MG63 (cell line): Measurements from ENCODE around the gene GNB1L. TPM values are rescaled to one million over a fixed set of nuclear protein-coding genes. Genes with fewer than 3 reads are reported as not detected.
A peak's percentile ranks its signal among the peaks of the same experiment; 100 is the strongest.

Experiments
- DNase-seq: peaks from one replicate; pipeline ENCODE4 v3.0.0-alpha.2; 2020
- H3K27me3 ChIP-seq: fragments of 250-450 bp; sonication (Bioruptor Pico); 2 replicates; pipeline ENCODE4 v1.5.1; 2020; ENCODE audit warnings: mild to moderate bottlenecking, moderate library complexity
- H3K36me3 ChIP-seq: fragments of 250-450 bp; sonication (Bioruptor Pico); 2 replicates; pipeline ENCODE4 v1.5.1; 2020; ENCODE audit warnings: mild to moderate bottlenecking, moderate library complexity
- H3K4me3 ChIP-seq: fragments of 250-450 bp; sonication (Bioruptor Pico); 2 replicates; pipeline ENCODE4 v1.5.1; 2020; ENCODE audit warnings: mild to moderate bottlenecking, moderate library complexity
- H3K9me3 ChIP-seq: fragments of 250-450 bp; sonication (Bioruptor Pico); 2 replicates; pipeline ENCODE4 v1.5.1; 2020; ENCODE audit warnings: mild to moderate bottlenecking, moderate library complexity
- total RNA-seq: library from RNA; depleted of rRNA; stranded (reverse); fragments of >200 nt; shearing (Covaris generic); gene quantifications from 2 replicates; pipeline ENCODE4 v1.2.3, GENCODE V29; 2014; ENCODE audit warnings: low replicate concordance

The GNB1L gene
- total RNA-seq, 1 experiment from 2014 or later, result 25.2 TPM

DNA sequence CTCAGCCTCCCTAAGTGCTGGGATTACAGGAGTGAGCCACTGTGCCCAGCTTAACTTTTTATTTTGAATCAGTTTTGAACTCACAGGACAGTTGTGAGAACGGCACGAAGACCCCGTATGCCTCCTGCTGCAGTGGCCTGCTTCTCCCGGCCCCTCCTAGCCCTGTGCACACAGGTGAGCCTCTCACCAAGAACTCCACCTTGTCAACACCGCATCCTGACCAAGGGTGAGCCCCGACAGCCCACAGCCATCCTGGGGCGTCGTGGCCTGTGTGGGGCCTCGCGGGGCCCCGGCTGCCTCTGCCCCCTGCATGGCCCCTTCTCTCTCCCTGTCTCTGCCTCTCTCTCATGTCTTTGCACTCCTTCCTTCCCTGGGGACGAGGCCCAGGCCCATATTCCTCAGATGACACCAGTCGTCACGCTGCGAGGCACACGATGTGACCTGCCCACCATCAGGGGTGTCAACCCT is 38.8 kb downstream of the GNB1L start:
- Histone ChIP-seq H3K36me3 (no peaks in the 10 kb centered on the region), H3K27me3 (no peaks in the 10 kb centered on the region), H3K9me3 (no peaks in the 10 kb centered on the region), H3K4me3 (no peak overlapping the region)
- no peak for DNase-seq

GRCh38 chr22:19815093-19815822 is 39.4 kb downstream of the GNB1L start:
- no peak for DNase-seq
- no peaks in the 10 kb centered on the region for H3K9me3 ChIP-seq

DNA sequence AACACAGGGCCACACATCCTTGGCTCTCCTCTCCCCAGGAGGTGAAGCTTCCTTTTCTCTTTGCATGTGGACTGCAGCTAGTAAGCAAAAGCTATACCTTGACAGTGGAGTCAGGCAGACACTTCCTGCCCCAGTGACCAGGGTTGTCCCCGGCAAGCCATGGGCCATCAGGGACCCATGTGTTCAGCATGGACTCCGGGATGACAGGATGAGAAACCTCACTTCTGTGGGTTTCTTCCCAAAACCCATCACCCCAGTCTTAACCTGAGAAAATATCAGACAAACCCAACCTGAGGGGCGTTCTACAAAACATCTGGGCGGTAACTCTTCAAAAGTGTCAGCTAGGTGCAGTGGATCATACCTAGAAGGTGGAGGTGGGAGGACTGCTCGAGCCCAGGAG is 40.2 kb downstream of the GNB1L start:
- no peak for DNase-seq
- no peaks in the 10 kb centered on the region for H3K36me3 ChIP-seq
- no peaks in the 10 kb centered on the region for H3K27me3 ChIP-seq
- no peaks in the 10 kb centered on the region for H3K9me3 ChIP-seq
- H3K4me3 ChIP-seq, result no peak overlapping the region

More at GRCh38 chr22:19815093-19815822, 39.4 kb downstream of the GNB1L start:
- no peak overlapping the region for H3K4me3 ChIP-seq
- no peaks in the 10 kb centered on the region for H3K36me3 ChIP-seq
- no peaks in the 10 kb centered on the region for H3K27me3 ChIP-seq

DNA sequence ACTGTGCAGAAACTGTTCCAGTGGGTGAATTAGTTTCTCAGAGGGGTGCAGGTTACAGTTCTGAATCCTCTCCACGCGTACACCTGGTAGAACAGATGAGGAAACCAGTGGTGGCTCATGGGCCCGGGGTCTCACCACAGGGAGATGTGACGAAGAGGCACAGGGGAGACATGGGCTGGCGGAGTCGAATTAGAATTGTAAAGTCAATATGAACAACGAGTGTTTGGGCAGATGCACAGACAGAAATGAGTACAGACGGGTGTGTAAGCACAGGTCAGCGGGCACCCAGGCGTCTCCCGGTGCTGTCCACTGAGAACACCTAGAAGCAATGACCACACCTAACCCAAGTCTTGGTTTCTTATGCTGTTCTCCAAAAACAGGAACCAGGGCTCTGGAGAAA is 41.8 kb downstream of the GNB1L start:
- Histone ChIP-seq H3K4me3 (no peak overlapping the region), H3K36me3 (no peaks in the 10 kb centered on the region), H3K9me3 (no peaks in the 10 kb centered on the region), H3K27me3 (no peaks in the 10 kb centered on the region)
- DNase-seq, result no peak

DNA sequence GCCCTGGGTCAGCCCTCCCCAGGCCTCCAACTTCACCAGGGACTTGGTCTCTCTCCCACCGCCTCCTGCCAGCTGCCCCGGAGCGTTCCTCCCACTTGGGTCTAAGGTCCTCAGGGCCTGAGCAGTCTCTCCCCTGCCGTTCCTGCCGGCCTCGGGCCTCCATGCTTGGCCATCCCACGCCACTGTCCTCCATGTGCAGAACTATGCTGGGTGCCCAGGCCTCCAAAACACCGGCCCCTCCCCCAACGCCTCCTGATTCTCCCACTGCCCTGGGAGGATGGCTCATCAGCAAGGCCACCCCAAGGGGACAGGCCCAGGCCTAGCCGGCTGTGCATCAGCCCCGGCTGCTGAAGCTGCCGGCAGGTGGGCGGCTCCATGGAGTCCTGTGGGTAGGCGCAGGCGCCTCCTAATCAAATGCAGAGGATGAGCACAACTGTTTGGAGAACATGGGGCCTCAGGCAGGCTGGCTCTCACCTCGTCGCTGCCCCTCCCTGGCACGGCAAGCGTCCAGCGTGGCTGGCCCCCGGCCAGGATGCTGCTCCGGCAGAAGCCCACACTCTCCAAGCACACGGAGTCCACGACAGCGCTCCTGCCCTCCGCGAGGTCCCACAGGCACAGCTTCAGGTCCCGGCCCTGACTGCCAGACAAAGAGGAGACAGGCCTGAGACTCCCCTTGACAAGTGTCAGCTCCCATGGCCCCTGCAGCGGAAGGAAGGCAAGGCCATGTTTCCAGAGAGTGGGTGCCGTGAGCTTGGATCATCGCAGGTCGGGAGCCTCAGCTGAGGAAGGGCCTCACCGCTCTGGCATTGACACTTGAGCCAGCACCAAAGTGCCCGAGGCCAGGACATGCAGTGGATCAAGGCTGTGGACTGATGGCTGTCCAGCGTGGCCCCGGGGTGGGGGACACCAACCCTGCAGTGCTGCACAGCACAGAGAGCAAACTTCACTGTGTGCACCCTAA is 42.6 kb downstream of the GNB1L start:
- DNase-seq, result no peak
- H3K4me3 ChIP-seq, result no peak overlapping the region
- H3K9me3 ChIP-seq, result no peaks in the 10 kb centered on the region
- H3K36me3 ChIP-seq, result no peaks in the 10 kb centered on the region
- H3K27me3 ChIP-seq, result no peaks in the 10 kb centered on the region

DNA sequence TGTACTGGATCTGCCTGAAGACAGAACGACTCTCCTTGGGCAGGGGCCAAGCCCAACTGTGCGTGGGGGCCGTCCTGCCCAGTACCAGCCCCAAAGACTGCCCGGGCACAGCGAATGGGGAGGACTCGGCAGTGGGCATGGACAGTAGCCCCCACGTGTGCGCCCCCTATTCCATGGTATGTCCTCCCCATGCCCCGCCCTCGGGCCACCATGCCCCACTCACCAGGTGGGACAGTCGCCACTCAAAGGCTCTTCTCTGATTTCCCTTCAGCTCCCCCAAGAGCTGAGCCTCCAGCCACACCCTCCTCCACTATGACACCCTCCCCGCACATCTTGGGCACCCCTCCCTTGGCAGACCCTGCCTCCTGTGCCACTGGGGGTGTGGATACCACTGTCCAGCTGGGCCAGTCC is 43.5 kb downstream of the GNB1L start:
- DNase-seq, result no peak
- Histone ChIP-seq H3K27me3 (no peaks in the 10 kb centered on the region), H3K9me3 (no peaks in the 10 kb centered on the region), H3K36me3 (no peaks in the 10 kb centered on the region), H3K4me3 (no peak overlapping the region)

DNA sequence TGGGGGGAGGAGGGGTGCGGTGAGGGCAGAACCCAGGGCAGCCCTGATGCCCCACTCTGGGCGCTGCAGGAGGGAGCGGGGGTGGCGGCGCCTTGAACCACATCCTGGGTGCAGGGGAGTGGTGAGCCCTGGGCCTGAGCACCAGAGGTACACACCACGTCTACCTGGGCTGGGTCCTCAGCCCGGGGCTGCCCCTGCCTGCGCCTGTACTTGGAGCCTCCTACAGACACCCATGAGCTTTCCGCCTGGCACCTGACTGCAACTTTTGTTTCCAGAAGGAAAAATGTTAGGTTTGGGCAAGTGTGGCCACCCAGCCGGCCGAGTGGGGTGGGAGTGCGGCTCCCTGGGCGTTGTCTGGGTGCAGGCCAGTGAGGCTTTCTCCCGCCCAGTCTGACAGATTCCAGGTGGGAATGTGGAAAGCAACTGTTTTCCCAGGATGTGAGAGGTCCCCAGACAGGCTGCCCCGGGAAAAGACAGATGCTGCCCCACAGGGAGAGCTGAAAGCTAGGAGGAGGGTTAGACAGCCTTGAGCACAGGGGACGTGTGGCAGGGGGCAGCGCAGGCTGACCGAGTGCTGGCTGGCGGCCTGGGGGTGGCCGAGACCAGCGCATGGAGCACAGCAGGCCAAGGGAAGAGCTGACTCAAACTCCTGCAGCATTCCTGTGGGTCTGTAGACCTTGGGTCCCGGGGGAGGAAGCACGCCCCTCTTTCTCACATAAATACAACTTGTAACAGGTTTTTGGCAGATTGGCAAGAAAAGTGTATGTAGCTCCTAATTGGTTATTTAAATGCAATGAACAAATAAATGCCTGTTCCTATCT is 44.1 kb downstream of the GNB1L start:
- H3K4me3 ChIP-seq, result no peak overlapping the region
- H3K9me3 ChIP-seq, result no peaks in the 10 kb centered on the region
- H3K27me3 ChIP-seq, result no peaks in the 10 kb centered on the region
- DNase-seq, result no peak
- H3K36me3 ChIP-seq, result no peaks in the 10 kb centered on the region

- no peaks in the 10 kb centered on the region for H3K36me3 ChIP-seq
- H3K9me3 ChIP-seq, result no peaks in the 10 kb centered on the region
- H3K27me3 ChIP-seq, result no peaks in the 10 kb centered on the region
- no peak for DNase-seq
- H3K4me3 ChIP-seq, result no peak overlapping the region
These were observed 44.9 kb downstream of the GNB1L start for GRCh38 chr22:19809741-19810140.

- no peaks in the 10 kb centered on the region for H3K36me3 ChIP-seq
- DNase-seq, result no peak
- H3K4me3 ChIP-seq, result no peak overlapping the region
- no peaks in the 10 kb centered on the region for H3K9me3 ChIP-seq
- H3K27me3 ChIP-seq, result no peaks in the 10 kb centered on the region
These were observed 45.7 kb downstream of the GNB1L start for GRCh38 chr22:19808873-19809478.

- no peaks in the 10 kb centered on the region for H3K36me3 ChIP-seq
- H3K4me3 ChIP-seq, result no peak overlapping the region
- no peaks in the 10 kb centered on the region for H3K9me3 ChIP-seq
- DNase-seq, result no peak
- no peaks in the 10 kb centered on the region for H3K27me3 ChIP-seq
These were observed 46.5 kb downstream of the GNB1L start for GRCh38 chr22:19807914-19808872.

- H3K9me3 ChIP-seq, result no peaks in the 10 kb centered on the region
- no peaks in the 10 kb centered on the region for H3K27me3 ChIP-seq
- no peak overlapping the region for H3K4me3 ChIP-seq
- no peaks in the 10 kb centered on the region for H3K36me3 ChIP-seq
- DNase-seq, result no peak
These were observed 47.3 kb downstream of the GNB1L start for GRCh38 chr22:19807161-19807913.

DNA sequence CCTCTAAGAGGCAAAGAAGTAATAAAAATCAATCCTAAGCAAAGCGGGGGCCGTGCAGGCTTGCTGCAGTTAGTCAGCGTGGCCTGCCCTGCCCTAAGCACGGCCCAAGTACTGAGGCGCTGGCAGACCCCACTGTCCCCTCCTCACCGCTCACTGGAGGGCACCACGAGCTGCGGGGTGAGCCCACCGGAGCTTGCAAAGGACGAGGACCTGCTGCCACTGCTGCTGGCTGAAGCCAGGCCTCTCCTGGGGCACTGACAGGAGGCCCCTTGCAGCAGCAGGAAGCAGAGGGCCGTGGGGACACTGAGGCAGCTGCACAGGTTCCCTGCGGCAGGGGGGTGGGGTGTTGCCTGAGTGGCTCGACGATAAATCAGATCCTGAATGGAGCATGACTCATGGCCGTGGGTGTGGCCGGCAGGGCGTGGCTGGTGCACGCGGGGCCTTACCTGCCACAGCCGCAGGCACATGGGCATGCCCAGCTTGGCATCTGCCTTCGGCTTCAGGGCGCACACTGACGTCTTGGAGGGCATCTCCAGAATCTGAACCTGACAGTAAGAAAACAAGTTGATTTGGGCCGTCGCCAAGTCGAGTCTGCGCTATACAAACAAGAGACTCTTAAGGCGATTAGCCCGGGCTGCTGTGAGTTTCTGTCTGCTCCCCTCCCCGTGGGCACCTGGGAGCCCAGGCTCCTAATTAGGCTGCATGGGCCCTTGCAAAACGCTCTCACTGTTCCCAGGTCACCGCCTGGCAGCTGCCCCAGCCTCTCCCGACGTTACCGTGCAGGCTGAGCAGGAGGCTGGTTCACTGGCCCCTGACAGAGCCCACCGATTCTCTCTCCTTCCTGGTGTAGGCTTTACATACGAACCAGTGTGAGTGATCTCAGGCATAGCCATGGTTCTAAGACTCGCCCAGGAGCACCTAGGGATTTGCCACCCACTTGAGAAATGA is 48.2 kb downstream of the GNB1L start:
- Histone ChIP-seq H3K4me3 (no peak overlapping the region), H3K9me3 (no peaks in the 10 kb centered on the region), H3K36me3 (no peaks in the 10 kb centered on the region), H3K27me3 (no peaks in the 10 kb centered on the region)
- DNase-seq, result peak; percentile 19

- no peaks in the 10 kb centered on the region for H3K9me3 ChIP-seq
- H3K4me3 ChIP-seq, result no peak overlapping the region
- no peaks in the 10 kb centered on the region for H3K36me3 ChIP-seq
- DNase-seq, result no peak
- no peaks in the 10 kb centered on the region for H3K27me3 ChIP-seq
These were observed 48.9 kb downstream of the GNB1L start for GRCh38 chr22:19805821-19806212.

GRCh38 chr22:19803736-19804267 is 50.9 kb downstream of the GNB1L start:
- no peak for DNase-seq
- H3K4me3 ChIP-seq, result no peak overlapping the region

More at GRCh38 chr22:19803736-19804267, 50.9 kb downstream of the GNB1L start:
- H3K27me3 ChIP-seq, result no peaks in the 10 kb centered on the region
- H3K9me3 ChIP-seq, result no peaks in the 10 kb centered on the region
- H3K36me3 ChIP-seq, result no peaks in the 10 kb centered on the region; the same call in 1 of the 2 replicates
